Colon (tissue), 2 donors: ENCODE data around the gene MAN1C1.
A peak's percentile ranks its signal among the peaks of the same experiment; 100 is the strongest.

Source experiments
- FAIRE-seq: peaks from 2 replicates; lab custom pipeline; 2012; peaks lifted over from hg19 to GRCh38; lab: Jason Lieb, UNC
- donor health status: control.
- donor health status: control.

MAN1C1 gene

DNA sequence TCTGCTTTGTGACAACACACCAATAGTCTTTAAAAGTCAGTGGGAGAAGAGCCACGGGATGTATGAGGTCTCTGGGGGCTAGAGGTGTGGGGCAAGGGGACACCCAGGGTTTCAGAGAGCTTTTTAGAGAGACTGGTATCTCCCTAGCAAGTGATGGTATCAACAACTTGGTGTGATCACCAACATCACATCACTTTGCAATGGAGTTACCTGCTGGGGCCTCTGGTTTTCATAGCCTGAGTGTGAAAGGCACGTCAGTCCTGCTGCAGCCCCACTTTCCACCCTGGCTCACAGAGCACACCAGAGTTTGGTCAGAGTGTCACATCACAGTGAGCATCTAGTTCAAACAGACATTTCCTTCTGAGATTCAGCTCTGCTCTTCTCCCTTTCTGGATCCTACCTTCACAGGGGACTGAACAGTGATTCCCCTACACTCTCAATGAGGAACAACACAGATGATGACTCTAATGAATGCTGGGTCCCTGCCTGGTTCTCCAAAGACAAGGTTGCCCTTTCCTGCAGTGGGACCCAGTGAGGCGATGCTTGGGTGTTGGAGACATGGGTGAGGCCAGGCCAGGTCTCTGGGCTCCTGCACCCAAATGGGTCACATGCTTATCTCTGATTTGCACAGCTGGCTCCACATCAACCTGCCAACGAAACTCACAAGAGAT, 2.0 kb upstream of the MAN1C1 start:
- no peak for FAIRE-seq

DNA sequence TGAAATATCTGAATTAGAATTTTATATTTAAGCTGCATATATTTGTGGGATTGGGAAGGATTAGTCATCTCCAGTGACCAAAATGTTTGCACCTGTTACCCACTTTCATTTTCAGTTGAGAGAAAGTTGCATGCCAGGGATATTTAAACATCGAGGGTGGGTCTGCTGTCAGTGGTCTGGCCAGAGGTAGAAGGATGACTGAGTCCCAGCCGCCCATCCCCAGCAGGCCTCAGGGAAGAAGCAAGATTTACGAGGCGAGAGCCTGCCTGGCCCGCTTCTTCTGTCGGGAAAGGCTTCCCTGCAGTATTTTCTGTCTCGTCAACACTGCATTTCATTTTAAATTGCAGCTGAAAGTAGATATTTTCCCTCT, 1.4 kb upstream of the MAN1C1 start:
- no peak for FAIRE-seq

DNA sequence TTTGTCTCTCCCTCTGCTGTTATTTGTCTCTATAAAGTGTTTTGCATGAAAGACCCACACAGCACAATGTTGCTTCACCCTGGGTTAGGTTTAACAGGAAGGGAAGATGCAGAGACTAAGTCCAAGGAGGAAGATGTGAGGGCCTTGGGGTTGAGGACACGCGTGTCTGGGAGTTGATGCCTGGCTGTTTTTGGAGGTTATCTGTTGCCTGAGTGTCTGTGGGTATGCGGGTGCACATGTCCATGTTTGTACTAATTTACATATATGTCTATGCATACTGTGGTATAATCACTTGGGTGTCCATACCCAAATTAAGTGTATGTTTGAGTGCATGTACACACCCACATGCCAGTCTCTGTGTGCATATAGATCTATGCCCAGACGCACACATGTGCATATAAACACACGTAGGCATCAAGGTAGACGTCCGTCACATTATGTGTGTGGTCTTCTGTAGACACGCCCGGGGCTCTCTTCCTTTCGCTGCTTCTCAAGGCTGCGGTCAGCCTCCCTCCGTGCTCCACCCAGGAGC, 962 bp upstream of the MAN1C1 start:
- FAIRE-seq: no peak

DNA sequence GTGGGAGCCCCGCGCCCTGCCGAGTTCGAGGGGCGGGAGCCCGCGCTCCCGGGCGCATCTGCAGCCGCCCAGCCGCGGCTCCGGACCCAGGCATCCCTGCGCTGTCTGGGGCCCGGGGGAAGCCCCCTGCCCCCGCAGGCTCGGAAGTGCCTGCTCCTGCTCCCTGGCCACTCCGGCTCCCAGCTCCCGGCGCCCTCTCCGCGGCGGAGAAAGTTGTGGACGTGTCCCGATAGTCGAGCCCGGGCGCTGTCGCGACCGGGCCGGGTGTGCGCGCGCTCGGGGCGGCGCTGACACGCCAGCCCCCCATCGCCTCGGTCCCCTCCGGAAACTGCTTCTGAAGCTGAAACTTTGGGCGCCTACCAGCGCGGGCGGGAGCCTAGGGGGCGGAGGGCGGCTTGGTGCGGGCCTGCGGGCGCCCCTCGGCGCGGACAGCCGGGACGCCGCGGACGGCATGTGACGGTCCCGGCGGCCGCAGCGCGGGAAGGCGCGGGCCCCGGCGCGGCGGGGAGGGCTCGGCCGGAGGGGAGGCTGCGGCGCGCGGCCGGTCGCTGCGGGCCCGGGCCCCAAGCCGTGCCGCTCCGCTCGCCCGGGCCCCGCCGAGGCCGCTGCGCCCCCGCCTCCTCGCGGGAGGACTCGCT, 515 bp downstream of the MAN1C1 start:
- no peak for FAIRE-seq

DNA sequence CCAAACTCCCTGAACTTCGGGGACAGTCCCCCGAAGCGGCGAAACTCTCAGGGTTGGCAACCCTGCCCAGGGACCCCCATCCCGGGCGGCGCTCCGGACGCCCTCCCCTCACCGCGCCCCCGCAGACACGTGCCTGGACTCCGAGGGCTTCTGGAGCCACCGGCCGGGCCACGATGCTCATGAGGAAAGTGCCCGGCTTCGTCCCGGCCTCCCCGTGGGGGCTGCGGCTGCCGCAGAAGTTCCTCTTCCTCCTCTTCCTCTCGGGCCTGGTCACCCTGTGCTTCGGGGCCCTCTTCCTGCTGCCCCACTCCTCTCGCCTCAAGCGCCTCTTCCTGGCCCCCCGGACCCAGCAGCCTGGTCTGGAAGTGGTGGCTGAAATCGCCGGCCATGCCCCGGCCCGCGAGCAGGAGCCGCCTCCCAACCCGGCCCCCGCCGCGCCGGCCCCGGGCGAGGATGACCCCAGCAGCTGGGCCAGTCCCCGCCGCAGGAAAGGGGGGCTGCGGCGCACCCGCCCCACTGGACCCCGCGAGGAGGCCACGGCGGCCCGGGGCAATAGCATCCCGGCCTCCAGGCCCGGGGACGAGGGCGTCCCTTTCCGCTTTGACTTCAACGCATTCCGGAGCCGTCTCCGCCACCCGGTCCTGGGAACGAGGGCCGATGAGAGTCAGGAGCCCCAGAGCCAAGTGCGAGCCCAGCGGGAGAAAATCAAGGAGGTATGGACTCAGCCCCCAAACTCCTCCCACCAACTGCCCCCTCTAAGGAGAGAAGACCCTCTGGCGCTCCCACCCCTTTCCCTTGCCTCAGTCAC, 1.2 kb downstream of the MAN1C1 start:
- no peak for FAIRE-seq

DNA sequence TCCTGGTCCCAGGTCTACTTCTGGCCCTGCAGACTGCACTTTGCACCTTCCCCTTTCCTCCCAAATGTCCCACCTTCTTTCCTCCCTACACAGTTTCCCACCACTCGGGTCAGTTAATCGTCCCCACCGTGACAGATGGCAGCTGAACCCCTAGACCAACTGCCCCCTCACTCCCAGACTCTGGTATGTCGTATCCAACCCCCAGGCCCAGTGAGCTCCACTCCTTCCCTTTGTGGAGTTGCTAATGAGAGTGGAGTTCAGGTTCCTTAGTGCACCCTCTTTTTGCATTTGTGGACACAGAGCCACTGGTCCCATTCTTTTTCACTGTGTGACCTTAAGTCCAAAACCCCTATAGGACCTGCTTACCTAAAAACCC, 1.8 kb downstream of the MAN1C1 start:
- no peak for FAIRE-seq

DNA sequence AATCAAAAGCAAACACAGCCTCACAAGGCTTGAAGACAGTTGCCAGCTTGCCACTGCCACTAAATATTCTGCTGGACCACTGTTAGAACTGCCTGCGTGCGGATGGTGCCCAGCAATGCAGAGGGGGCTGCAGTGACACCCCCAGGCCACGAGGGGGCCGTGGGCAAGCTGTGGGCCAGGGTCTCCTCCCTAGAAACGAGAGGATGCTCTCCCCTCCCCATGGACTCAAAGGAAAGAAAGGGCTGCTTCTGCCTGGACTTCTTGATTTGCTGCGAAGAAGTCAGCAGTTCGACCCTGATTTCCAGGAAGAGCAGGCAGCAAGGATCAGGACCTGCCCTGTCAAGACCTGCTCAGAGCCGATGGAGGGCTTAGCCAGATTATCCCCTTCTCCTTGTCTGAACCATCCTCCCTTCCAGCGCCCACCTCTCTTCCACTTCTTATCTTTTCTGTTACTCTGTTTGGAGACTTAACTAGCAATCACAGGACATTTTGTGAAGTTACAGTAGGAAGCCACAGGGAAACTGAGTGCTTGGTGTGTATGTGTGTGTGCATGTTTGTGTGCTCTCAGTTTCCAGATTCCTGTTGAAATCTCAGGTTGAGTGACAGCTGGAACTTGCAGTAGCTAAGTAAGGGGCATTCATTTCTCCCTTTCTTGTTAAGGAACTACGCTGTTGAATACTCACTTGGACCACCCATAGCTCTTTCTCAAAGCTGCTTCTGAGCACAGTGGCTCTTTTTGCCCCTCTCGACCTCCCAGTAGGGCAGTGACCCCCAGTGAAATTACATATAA, 2.7 kb downstream of the MAN1C1 start:
- FAIRE-seq: no peak

DNA sequence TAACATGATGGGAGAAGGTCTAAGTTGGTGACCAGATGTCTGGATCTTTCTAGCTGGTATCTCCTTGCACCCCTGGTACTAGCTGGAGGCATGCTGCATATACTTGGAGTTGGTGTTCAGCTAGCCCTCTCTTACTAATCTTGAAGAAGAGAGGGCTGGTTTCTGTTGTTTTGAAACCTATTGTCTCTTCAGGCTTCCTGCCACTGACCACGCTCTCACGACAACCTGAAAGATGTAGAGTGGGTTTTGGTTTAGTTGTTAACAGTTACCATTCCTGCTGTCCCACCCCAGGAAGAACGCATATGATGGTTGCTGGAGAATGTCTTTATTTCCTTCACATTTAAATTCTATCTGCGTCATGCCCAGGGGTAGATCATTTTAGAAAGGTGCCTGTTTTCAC, 3.6 kb downstream of the MAN1C1 start:
- no peak for FAIRE-seq

DNA sequence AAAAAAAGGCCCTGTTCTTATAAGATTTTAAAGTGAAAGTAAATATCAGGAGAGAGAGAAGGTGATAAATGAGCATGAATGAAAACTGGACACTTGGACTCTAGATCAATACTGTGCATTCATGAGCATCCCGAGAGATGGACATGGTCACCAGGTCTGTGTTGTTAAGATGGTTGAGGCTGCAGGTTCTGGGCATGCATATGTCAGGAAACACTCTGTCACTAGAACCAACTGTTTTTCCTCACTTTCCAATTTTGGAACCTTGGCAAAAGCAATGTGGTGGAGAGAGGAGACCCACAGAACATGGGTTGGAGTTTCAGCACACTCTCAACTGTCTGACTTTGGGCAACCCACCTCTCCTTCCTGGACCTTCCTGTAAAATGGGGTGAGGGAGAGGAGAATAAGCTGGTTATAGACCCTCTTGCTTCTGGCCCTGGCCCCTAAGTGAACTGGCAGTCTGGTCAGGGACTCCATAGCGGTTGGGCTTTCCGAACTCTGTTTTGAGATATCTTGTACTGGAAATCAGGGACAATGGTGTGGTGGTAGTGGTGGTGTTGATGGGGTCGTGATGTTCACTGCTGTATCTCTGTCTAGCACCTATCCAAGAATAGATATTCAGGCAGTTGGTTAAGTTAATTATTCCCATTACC, 4.2 kb downstream of the MAN1C1 start:
- FAIRE-seq: no peak

DNA sequence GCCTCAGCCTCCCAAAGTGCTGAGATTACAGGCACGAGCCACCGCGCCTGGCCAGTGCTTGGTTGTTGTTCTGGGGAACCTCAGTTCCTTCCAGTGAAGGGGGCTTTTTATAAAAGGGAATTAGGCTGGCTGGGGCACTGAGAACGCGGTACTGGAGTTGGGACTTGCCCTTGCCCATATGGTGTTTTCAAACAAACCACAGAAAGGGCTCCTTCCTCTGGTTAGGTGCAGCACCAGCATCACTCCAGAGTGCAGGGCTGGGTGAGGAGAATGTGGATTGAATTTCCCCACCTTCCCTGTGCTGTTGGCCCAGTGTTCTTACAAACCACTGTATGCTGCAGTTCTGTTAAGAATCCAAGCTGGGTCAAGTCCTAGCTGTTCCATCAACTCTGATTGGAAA, 5.3 kb downstream of the MAN1C1 start:
- no peak for FAIRE-seq

DNA sequence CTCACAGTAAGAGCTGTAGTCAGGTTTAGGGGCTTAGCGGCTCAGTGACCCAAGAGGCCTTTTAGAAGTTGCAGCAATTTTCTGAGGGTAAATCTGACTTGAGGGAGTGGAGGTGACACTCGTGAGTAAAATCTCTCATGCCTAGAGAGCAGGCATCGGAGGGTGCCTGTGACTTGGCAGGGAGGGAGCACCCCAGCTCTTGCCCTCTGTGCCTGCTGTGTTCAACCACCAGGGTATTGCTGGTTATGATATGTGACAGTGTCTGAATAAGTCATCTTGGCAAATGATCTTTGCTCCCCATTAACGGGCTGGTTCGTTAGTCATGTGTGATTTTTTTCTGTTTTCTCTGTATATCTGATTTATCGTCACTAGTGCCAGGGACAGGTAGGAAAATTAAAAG, 5.9 kb downstream of the MAN1C1 start:
- FAIRE-seq: no peak

DNA sequence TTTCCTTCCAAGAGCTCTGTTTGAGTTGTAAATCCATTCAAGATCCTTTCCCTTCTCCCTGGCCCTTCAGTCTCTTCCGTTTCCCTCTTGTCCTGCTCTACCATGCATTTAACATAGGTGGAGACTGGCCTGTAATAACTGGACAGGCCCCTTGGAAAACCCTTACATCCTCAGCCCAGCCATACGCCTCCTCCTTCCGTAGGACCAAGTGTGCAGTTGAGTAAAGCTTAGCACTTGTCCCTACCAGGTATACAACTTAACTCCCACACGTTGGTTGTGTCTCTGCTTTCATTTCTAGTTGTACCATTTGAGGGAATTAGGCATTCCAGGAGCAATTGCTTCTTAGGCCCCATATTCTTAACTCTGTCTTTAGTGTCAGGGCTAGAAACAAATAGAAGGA, 6.4 kb downstream of the MAN1C1 start:
- no peak for FAIRE-seq

DNA sequence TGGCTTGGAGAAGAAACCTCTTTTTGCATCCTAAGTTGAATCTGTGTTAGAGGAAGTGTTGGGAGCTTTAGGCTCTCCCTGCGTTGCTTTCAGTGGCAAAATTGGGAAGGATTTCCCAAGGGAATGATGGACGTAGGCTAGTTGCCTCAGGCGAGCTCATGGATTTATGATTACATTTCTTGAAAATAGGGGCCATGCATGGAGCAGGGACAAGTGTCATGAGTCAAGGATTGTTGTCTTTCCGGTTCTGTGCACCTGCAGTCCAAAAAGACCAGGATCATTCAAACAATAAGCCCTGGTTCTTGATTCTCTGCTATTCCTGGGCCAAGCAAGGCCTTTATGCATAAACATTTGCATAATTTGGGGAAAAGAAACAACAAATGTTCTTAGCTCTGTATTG, 7.1 kb downstream of the MAN1C1 start:
- FAIRE-seq: no peak

DNA sequence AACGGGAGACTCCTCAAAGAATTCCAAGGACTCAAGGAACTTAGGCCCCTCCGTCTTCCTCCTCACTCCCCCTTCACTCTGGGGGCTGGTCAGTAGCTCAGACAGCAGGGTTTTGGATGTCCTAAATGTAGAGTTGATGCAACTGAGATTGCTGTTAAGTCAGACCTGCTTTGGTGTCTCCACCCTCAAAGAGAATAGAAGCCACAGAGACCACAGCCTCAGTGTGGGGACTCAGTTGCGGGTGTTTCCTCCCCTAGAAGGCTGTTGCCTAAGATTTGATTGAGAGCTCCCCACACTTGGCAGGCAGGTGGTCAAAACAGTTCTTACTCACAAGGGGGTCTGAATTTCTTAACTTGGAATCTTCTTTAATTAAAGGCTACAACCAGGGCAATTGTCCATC, 7.6 kb downstream of the MAN1C1 start:
- FAIRE-seq: no peak

DNA sequence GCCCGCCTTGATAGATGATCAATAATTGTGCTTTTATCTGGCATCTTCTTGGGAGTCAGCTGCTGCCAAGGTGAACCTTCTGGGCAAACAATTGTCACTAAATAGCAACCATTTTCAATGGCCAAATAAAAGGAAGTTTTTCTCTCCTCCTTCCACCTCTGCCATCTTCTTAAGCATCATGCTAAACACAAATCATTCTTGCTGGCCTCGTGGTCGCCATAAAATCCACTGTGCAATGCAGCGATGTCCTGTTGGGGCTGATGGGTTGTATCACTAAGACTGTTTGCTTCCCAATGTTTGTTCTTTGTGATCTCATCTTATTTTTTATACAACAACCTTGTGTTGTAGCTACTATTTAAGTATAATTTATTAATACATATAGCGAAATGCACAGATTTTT, 8.0 kb downstream of the MAN1C1 start:
- FAIRE-seq: no peak

DNA sequence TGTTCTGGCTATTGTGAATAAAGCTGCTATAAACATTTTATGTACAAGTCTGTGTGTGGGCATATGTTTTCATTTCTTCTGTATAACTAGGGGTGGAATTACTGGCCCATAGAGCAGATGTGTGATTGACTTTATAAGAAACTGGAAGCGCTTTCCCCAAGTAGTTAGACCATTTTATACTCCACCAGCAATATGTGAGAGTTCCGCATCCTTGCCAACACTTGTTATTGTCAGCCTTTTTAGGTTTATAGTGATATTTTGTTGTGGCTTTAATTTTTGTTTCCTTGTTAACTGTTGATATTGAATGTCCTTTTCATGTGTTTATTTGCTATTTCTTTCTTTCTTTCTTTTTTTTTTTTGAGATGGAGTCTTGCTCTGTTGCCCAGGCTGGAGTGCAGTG, 9.4 kb downstream of the MAN1C1 start:
- FAIRE-seq: no peak

DNA sequence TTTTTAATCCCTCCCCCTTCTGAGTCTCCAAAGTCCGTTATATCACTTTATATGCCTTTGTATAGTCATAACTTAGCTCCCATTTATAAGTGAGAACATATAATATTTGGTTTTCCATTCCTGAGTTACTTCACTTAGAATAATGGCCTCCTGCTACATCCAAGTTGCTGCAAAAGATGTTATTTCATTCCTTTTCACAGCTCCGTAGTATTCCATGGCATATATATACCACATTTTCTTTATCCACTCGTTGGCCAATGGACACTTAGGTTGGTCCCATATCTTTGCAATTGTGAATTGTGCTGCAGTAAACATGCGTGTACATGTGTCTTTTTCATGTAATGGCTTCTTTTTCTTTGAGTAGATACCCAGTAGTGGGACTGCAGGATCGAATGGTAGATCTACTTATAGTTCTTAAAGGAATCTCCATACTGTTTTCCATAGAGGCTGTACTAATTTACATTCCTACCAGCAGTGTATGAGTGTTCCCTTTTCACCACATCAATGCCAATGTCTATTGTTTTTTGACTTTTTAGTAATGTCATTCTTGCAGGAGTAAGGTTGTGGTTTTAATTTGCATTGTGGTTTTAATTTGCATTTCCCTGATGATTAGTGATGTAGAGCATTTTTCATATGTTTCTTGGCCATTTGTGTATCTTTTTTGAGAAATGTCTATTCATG, 12.3 kb downstream of the MAN1C1 start:
- no peak for FAIRE-seq

DNA sequence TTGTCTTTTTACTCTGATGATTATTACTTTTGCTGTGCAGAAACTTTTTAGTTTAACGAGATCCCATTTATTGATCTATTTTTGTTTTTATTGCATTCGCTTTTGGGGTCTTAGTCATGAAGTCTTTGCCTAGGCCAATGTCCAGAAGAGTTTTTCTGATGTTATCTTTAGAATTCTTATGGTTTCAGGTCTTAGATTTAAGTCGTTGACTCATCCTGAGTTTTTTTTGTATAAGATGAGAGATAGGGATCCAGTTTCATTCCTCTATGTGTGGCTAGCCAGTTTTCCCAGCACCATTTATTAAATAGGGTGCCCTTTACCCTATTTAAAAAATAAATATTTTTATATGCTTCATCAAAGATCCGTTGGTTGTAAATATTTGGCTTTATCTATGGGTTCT, 13.2 kb downstream of the MAN1C1 start:
- no peak for FAIRE-seq

DNA sequence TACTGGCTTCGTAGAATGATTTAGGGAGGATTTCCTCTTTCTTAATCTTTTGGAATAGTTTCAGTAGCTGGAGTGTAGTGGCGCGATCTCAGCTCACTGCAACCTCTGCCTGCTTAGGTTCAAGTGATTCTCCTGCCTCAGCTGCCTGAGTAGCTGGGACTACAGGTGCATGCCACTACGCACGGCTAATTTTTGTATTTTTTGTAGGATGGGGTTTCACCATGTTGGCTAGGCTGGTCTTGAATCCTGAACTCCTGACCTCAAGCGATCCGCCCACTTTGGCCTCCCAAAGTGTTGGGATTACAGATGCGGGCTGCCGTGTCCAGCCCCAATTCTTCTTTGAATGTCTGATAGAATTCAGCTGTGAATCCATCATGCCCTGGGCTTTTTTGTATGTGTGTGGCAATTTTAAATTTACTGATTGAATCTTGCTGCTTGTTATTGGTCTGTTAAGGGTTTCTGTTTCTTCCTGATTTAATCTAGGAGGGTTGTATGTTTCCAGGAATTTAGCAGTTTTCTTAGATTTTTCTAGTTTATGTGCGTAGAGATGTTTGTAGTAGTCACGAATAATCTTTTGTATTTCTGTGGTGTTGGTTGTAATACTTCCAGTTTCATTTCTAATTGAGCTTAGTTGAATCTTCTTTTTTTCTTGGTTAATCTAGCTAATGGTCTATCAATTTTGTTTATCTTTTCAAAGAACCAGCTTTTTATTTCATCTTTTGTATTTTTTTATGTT, 15.3 kb downstream of the MAN1C1 start:
- FAIRE-seq: peak; percentile 58

DNA sequence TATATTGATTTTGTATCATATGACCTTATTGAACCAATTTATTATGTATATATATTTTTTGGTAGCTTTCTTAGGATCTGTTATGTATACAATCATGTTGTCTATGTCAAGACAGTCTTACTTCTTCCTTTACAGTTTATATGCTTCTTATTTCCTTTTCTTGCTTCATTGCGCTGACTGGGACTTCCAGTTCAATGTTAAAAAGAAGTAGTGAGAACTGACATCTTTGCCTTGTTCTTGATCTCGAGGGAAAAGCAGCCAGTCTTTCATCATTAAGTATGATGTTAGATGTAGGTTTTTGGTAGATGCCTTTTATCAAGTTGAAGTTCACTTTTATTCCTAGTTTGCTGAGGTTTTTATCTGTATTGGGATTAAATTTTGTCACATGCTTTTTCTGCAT, 17.5 kb downstream of the MAN1C1 start:
- no peak for FAIRE-seq

DNA sequence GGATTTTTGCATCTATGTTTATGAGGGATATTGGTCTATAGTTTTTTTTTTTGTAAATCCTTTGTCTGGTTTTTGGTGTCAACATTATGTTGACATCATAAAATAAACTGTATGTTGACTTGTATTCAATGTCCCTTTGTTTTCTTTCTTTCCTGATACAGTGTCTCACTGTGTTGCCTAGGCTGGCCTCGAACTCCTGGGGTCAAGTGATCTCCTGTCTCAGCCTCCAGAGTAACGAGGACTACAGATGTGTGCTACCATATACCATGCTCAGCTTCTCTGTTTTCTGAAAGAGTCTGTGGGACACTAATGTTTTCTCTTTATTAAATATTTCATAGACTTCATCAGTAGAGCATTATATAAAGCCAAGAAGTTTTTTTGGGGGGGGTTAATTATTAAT, 18.3 kb downstream of the MAN1C1 start:
- FAIRE-seq: no peak
